ENCODE data around the gene RNLS. TPM values are rescaled to one million over a fixed set of nuclear protein-coding genes. Genes with fewer than 3 reads are reported as not detected.

Gene RNLS
- total and polyA plus RNA-seq, 7 donors: 3.9 to 19.2 (median 8.8) TPM

GRCh38 chr10:88608052-88608732, 25.1 kb upstream of the RNLS start:
- intact Hi-C loops (cut with DNase I): no loop called here
- 86 to 90% methylated on average over 6 of the region's 6 CpGs for WGBS, 2 donors
- Histone ChIP-seq H3K36me3 (no peaks in the 10 kb centered on the region), H3K9me3 (no peaks in the 10 kb centered on the region), H3K4me3 (no peak overlapping the region), H3K4me1 (no peaks in the 10 kb centered on the region), H3K27me3 (no peaks in the 10 kb centered on the region), H3K27ac (no peak overlapping the region)
- no peak for DNase-seq
- TF ChIP-seq POLR2A (IDR thresholded peaks at IDR 0.05) (no peak), EP300 (IDR thresholded peaks at IDR 0.05) (no peak), POLR2AphosphoS5 (IDR thresholded peaks at IDR 0.05) (no peak)
- TF ChIP-seq, protein P1, sequence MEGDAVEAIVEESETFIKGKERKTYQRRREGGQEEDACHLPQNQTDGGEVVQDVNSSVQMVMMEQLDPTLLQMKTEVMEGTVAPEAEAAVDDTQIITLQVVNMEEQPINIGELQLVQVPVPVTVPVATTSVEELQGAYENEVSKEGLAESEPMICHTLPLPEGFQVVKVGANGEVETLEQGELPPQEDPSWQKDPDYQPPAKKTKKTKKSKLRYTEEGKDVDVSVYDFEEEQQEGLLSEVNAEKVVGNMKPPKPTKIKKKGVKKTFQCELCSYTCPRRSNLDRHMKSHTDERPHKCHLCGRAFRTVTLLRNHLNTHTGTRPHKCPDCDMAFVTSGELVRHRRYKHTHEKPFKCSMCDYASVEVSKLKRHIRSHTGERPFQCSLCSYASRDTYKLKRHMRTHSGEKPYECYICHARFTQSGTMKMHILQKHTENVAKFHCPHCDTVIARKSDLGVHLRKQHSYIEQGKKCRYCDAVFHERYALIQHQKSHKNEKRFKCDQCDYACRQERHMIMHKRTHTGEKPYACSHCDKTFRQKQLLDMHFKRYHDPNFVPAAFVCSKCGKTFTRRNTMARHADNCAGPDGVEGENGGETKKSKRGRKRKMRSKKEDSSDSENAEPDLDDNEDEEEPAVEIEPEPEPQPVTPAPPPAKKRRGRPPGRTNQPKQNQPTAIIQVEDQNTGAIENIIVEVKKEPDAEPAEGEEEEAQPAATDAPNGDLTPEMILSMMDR (IDR thresholded peaks at IDR 0.05): no peak

DNA sequence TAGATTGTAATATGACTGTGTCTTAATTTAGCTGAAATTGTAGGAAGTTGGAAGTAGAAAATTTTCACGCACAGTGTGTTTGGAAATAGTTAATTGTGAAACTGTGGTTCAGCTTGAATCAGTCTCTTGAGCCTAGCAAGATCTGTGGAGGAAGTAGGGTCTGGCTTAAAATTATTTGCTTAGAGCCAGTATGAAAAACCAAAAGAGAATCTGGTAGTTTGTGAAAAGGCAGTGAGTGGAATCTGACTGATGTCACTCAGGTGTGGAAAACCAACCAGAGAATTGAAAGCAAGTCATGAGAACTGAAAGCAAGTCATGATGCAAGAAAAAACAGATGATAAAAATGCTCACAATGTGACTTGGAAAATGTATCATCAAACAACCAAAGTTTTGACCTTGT, 14.9 kb upstream of the RNLS start:
- 65 to 87% methylated on average over 1 of the region's 1 CpG for WGBS, 2 donors
- no peak for TF ChIP-seq POLR2AphosphoS5 (IDR thresholded peaks at IDR 0.05)
- TF ChIP-seq POLR2A (IDR thresholded peaks at IDR 0.05): no peak
- TF ChIP-seq, protein P1 (IDR thresholded peaks at IDR 0.05): no peak
- no peak for TF ChIP-seq EP300 (IDR thresholded peaks at IDR 0.05)

DNA sequence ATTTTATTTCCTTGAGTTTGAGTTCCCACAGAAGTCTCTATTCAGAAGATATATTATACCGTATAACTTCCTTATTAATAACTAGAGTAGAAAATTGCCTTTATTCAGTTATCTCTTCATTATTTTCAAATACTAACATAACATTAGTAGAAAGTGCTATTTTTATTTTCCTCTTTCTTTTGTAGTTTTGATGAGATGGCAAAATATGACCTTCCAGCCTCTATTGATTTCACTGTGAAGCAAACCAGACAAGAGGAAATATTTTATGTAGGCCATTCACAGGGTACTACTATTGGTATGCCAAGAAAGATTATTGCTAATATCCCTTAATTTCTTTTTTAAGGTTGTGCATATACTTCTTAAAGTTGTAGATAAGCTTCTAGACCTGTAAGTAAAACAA, 11.4 kb upstream of the RNLS start:
- Histone ChIP-seq H3K4me1 (no peaks in the 10 kb centered on the region), H3K27me3 (no peaks in the 10 kb centered on the region), H3K4me3 (no peak overlapping the region), H3K36me3 (no peaks in the 10 kb centered on the region), H3K27ac (no peak overlapping the region), H3K9me3 (no peaks in the 10 kb centered on the region)
- no peak for DNase-seq
- TF ChIP-seq, protein P1 (IDR thresholded peaks at IDR 0.05): no peak
- TF ChIP-seq POLR2AphosphoS5 (IDR thresholded peaks at IDR 0.05) (no peak), EP300 (IDR thresholded peaks at IDR 0.05) (no peak), POLR2A (IDR thresholded peaks at IDR 0.05) (no peak)
- intact Hi-C loops (cut with DNase I): no loop called here
- 94 to 97% methylated on average over 1 of the region's 1 CpG for WGBS, 2 donors

More for the DNA sequence above, 14.9 kb upstream of the RNLS start:
- Histone ChIP-seq H3K36me3 (no peaks in the 10 kb centered on the region), H3K27ac (no peak overlapping the region), H3K9me3 (no peaks in the 10 kb centered on the region), H3K4me3 (no peak overlapping the region), H3K4me1 (no peaks in the 10 kb centered on the region), H3K27me3 (no peaks in the 10 kb centered on the region)
- no peak for DNase-seq
- intact Hi-C loops (cut with DNase I): no loop called here

GRCh38 chr10:88592906-88593305, 9.8 kb upstream of the RNLS start:
- Histone ChIP-seq H3K36me3 (no peaks in the 10 kb centered on the region), H3K4me3 (no peak overlapping the region), H3K27me3 (no peaks in the 10 kb centered on the region), H3K4me1 (no peaks in the 10 kb centered on the region), H3K9me3 (no peaks in the 10 kb centered on the region), H3K27ac (no peak overlapping the region)
- DNase-seq: no peak
- intact Hi-C loops (cut with DNase I): no loop called here
- TF ChIP-seq POLR2A (IDR thresholded peaks at IDR 0.05): no peak
- no peak for TF ChIP-seq POLR2AphosphoS5 (IDR thresholded peaks at IDR 0.05)
- no peak for TF ChIP-seq EP300 (IDR thresholded peaks at IDR 0.05)
- TF ChIP-seq, protein P1 (IDR thresholded peaks at IDR 0.05): no peak
- 77 to 90% methylated on average over 2 of the region's 2 CpGs for WGBS, 2 donors

GRCh38 chr10:88592381-88592780, 9.3 kb upstream of the RNLS start:
- intact Hi-C loops (cut with DNase I): no loop called here
- 41 to 80% methylated on average over 1 of the region's 1 CpG for whole genome bisulfite sequencing, 2 donors
- Histone ChIP-seq H3K9me3 (no peaks in the 10 kb centered on the region), H3K4me1 (no peaks in the 10 kb centered on the region), H3K27me3 (no peaks in the 10 kb centered on the region), H3K4me3 (no peak overlapping the region), H3K36me3 (no peaks in the 10 kb centered on the region), H3K27ac (no peak overlapping the region)
- TF ChIP-seq, protein P1 (IDR thresholded peaks at IDR 0.05): no peak
- TF ChIP-seq POLR2A (IDR thresholded peaks at IDR 0.05) (no peak), POLR2AphosphoS5 (IDR thresholded peaks at IDR 0.05) (no peak)
- DNase-seq: no peak

Measured in sigmoid colon (tissue), 7 donors.